LHCN-M2 (cell line): ENCODE measurements around the gene STK32B. TPM values are rescaled to one million over a fixed set of nuclear protein-coding genes. Genes with fewer than 3 reads are reported as not detected.
"Not testable (repeated sequence)": the region's sequence is repeated elsewhere in the genome, so short reads cannot be mapped to it uniquely, and the experiment has no call there.

ENCODE experiments used
- DNase-seq: peaks from one replicate; pipeline ENCODE4 v3.0.0-alpha.2; 2012; ENCODE audit warnings: low read depth
- polyA plus RNA-seq: library from polyadenylated mRNA; unstranded; fragments of >200 nt; gene quantifications from one replicate; pipeline ENCODE4 v1.2.1, GENCODE V29; 2012; ENCODE audit warnings: missing spikeins
- total RNA-seq: library from RNA; depleted of rRNA; stranded (reverse); fragments of >200 nt; gene quantifications from 2 replicates; pipeline ENCODE4 v1.2.3, GENCODE V29; 2014; rRNA removed

Gene STK32B
- total RNA-seq: 0.52 and 0.77 TPM in 2 replicates
- 3.7 TPM for polyA plus RNA-seq

GRCh38 chr4:5051278-5052203 lies at the start of gene STK32B:
Gene STK32B (plus strand): TSS chr4:5051480.
- peak; percentile 50 for DNase-seq

GRCh38 chr4:5001641-5002040 lies 49.6 kb upstream of the STK32B start:
- not testable (repeated sequence) for DNase-seq

GRCh38 chr4:5003372-5003857 lies 47.9 kb upstream of the STK32B start:
- DNase-seq: no peak

- DNase-seq: no peak
These were observed 47.4 kb upstream of the STK32B start for GRCh38 chr4:5003918-5004317.

- no peak for DNase-seq
These were observed 46.8 kb upstream of the STK32B start for GRCh38 chr4:5004496-5004895.

- not testable (repeated sequence) for DNase-seq
These were observed 44.3 kb upstream of the STK32B start for GRCh38 chr4:5006932-5007331.

GRCh38 chr4:5009796-5010195 lies 41.5 kb upstream of the STK32B start:
- no peak for DNase-seq

- no peak for DNase-seq
These were observed 40.3 kb upstream of the STK32B start for GRCh38 chr4:5010984-5011383.

GRCh38 chr4:5012244-5012898 lies 38.9 kb upstream of the STK32B start:
- no peak for DNase-seq

- DNase-seq: no peak
These were observed 38.3 kb upstream of the STK32B start for GRCh38 chr4:5012958-5013357.

GRCh38 chr4:5014007-5014682 lies 37.1 kb upstream of the STK32B start:
- DNase-seq: no peak

GRCh38 chr4:5018096-5018495 lies 33.2 kb upstream of the STK32B start:
- no peak for DNase-seq

- DNase-seq: no peak
These were observed 32.7 kb upstream of the STK32B start for GRCh38 chr4:5018603-5019002.

GRCh38 chr4:5019274-5019673 lies 32.0 kb upstream of the STK32B start, which contains the start of gene CYTL1:
Gene CYTL1 (minus strand): TSS chr4:5019458. CDS start chr4:5019445, 13 bp downstream.
- no peak for DNase-seq

GRCh38 chr4:5019796-5020195 lies 31.5 kb upstream of the STK32B start:
- DNase-seq: no peak

GRCh38 chr4:5020341-5020740 lies 30.9 kb upstream of the STK32B start:
- DNase-seq: no peak

GRCh38 chr4:5021546-5021945 lies 29.7 kb upstream of the STK32B start:
- DNase-seq: no peak

- peak; percentile 1 for DNase-seq
These were observed 26.6 kb upstream of the STK32B start for GRCh38 chr4:5024673-5025072.

- DNase-seq: no peak
These were observed 24.9 kb upstream of the STK32B start for GRCh38 chr4:5026371-5026770.

GRCh38 chr4:5027346-5027745 lies 23.9 kb upstream of the STK32B start:
- peak; percentile 66 for DNase-seq

GRCh38 chr4:5028480-5028879 lies 22.8 kb upstream of the STK32B start:
- no peak for DNase-seq

- no peak for DNase-seq
These were observed 21.8 kb upstream of the STK32B start for GRCh38 chr4:5029447-5029846.
